ENCODE results near the gene TMBIM6. TPM values are rescaled to one million over a fixed set of nuclear protein-coding genes. Genes with fewer than 3 reads are reported as not detected.

Gene TMBIM6
- total RNA-seq, 1 donor from 2014 or later: 588 TPM

DNA sequence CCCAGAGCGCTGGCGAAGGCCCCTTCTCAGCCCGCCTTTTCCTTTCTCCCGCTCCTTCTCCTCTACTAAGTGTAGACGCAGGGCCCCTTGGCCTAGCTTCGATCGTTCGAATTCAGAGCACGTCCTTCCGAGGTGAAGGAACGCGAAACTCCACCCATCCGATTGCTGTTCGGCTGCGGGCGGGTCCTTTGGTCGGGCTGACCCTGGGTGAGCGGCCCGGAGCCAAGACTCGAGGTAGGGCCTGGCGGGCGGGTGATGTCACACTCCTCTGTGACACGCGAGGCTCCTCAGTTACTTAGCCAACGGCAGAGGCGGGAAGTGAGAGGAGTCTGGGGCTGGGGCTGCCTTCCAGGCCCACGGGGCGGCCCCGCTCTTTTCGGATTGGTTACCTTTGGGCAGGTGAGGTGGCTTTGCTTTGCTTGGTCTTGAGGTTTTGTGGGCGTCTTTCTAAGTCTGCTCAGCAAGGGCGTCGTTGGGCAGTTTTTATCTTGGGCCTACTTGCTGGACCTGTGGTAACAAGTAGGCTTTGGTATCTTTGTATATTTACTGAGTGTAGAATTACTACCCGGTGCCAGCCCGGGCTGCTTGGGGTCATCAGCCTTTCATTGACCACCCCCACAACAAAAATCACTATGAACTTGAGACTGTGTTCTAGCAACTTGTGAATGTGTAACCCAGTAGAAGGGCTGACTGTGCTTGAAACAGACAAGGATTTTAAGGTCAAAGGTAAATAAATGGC lies 694 bp downstream of the TMBIM6 start:
- peak; percentile 37 for DNase-seq (ENCODE audit: low read depth)
- H3K4me3 ChIP-seq (ENCODE audit: low read depth, low read length): peak overlapping the region; percentile 82
- H3K36me3 ChIP-seq (ENCODE audit: control insufficient read depth, insufficient read depth, low read length): no peaks in the 10 kb centered on the region
- H3K27me3 ChIP-seq (ENCODE audit: control insufficient read depth, insufficient read depth, low read length): no peaks in the 10 kb centered on the region
- TF ChIP-seq, protein P1, sequence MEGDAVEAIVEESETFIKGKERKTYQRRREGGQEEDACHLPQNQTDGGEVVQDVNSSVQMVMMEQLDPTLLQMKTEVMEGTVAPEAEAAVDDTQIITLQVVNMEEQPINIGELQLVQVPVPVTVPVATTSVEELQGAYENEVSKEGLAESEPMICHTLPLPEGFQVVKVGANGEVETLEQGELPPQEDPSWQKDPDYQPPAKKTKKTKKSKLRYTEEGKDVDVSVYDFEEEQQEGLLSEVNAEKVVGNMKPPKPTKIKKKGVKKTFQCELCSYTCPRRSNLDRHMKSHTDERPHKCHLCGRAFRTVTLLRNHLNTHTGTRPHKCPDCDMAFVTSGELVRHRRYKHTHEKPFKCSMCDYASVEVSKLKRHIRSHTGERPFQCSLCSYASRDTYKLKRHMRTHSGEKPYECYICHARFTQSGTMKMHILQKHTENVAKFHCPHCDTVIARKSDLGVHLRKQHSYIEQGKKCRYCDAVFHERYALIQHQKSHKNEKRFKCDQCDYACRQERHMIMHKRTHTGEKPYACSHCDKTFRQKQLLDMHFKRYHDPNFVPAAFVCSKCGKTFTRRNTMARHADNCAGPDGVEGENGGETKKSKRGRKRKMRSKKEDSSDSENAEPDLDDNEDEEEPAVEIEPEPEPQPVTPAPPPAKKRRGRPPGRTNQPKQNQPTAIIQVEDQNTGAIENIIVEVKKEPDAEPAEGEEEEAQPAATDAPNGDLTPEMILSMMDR (IDR thresholded peaks at IDR 0.05; ENCODE audit: insufficient read depth, low read length, poor library complexity, severe bottlenecking): no peak

DNA sequence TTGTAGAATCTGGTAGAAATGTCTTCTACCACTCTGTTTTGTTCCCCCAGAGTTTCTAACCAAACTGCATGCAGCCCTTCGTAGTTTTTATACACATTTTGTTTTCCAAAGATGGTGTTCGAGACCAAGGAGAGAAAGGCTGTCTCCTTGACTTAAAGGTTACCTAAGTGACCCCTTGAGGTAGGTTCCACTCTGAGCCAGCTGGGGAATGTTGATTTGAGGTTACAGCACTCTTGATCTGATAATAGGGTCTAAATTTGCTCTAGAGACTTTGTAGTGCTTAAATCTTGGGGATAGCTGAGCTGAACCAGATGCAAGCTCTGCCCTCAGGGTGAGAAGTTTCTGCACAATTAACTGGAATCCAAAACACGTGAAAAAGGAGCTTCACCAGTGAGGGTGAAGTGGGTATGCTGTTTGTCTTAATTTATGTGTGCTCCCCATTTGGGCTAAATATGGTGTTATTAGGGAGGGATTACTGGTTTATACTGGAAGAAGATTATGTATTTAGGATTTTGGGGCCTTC lies 3.1 kb downstream of the TMBIM6 start:
- no peak overlapping the region for H3K4me3 ChIP-seq (ENCODE audit: low read depth, low read length)
- no peaks in the 10 kb centered on the region for H3K36me3 ChIP-seq (ENCODE audit: control insufficient read depth, insufficient read depth, low read length)
- H3K27me3 ChIP-seq (ENCODE audit: control insufficient read depth, insufficient read depth, low read length): no peaks in the 10 kb centered on the region
- TF ChIP-seq, protein P1 (IDR thresholded peaks at IDR 0.05; ENCODE audit: insufficient read depth, low read length, poor library complexity, severe bottlenecking): no peak
- no peak for DNase-seq (ENCODE audit: low read depth)

DNA sequence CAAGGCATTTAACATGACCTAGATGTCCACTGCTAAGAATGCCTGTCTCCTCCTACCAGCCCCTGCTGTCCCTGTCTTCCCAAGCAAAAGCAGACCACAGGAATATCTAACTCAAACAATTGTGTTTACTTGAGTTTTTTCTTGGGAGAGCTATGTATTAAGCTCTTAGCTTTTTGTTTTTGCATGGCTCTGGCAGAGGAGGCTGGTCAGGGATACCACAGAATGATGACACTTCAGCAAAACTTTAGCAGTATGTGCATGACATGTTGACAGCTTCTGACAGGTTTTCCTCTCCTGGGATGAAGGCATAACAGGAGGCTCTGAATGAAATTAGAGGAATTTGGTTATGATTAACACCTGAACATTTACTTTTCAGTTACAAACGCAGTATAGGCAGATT lies 6.9 kb downstream of the TMBIM6 start:
- no peak overlapping the region for H3K4me3 ChIP-seq (ENCODE audit: low read depth, low read length)
- no peak for DNase-seq (ENCODE audit: low read depth)
- TF ChIP-seq, protein P1 (IDR thresholded peaks at IDR 0.05; ENCODE audit: insufficient read depth, low read length, poor library complexity, severe bottlenecking): no peak
- H3K36me3 ChIP-seq (ENCODE audit: control insufficient read depth, insufficient read depth, low read length): no peaks in the 10 kb centered on the region
- no peaks in the 10 kb centered on the region for H3K27me3 ChIP-seq (ENCODE audit: control insufficient read depth, insufficient read depth, low read length)

DNA sequence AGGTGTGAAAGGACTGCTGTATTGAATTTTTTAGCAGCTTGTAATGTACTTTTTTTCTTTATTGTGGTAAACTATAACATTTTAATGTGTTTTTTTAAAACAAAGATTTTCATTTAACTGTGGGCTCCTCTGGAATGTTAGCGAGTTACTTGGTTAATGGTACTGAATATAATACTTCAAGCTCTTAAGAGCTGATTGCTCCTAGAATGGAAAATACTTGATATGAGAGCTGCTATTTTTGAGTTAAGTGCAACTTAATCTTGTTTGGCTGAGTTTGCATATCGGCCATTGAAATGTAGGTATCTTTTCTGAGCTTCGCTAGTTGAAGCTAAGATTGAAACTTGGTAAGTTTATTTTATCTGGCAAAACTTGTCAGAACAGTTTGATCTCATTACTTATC lies 7.4 kb downstream of the TMBIM6 start:
- H3K4me3 ChIP-seq (ENCODE audit: low read depth, low read length): no peak overlapping the region

DNA sequence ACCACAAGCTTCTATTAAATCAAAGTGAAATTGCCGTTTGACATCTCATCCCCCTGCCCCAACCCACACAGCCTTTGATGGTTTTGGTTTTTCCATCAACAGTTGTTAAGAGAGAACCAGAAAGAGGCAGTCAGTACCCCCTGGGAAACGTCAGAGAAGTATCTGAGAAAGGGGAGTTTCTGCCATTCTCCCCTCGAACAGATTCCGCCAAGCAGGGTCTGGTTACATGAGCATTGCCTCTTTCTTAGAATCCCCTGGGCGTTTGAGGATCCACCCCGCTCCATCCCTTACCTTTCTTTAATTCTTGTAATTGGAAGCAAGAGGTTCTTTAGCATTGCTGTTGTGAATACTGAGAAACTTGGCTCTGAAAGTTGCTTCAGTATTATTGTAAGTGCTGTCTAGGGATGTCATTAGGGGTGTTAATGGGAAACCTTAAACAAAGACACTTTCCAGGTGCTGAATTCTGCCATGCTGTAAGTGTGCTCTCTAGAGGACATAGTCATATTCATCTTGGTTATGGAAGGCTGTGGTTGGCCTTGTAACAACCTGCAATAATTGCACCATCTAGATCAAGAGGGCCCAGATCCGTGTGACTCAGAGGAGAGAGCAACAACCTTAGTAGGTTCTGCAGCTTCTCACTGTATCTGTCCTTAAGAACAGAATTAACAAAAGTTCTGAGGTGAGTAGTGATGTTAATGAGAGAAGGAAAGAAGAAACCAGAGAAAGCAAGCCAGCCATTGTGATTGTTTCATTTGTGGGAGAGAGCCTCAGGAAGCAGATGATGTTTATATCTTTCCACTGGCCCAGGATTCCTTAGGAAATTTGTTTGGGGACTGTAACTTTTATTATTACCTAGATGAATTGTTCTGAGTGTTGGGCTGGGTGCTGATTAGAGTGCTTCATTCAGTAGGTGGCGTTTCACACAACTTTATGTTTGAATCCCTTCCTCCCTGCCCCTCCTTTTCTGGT lies 9.0 kb downstream of the TMBIM6 start:
- Histone ChIP-seq H3K36me3 (ENCODE audit: control insufficient read depth, insufficient read depth, low read length) (no peaks in the 10 kb centered on the region), H3K4me3 (ENCODE audit: low read depth, low read length) (no peak overlapping the region), H3K27me3 (ENCODE audit: control insufficient read depth, insufficient read depth, low read length) (no peaks in the 10 kb centered on the region)
- TF ChIP-seq, protein P1 (IDR thresholded peaks at IDR 0.05; ENCODE audit: insufficient read depth, low read length, poor library complexity, severe bottlenecking): no peak
- DNase-seq (ENCODE audit: low read depth): peak; percentile 45

More for the DNA sequence above, 7.4 kb downstream of the TMBIM6 start:
- no peak for DNase-seq (ENCODE audit: low read depth)
- H3K27me3 ChIP-seq (ENCODE audit: control insufficient read depth, insufficient read depth, low read length): no peaks in the 10 kb centered on the region
- H3K36me3 ChIP-seq (ENCODE audit: control insufficient read depth, insufficient read depth, low read length): no peaks in the 10 kb centered on the region
- TF ChIP-seq, protein P1 (IDR thresholded peaks at IDR 0.05; ENCODE audit: insufficient read depth, low read length, poor library complexity, severe bottlenecking): no peak

All from kidney epithelial cell (primary cell).